HCT116 (cell line): ENCODE data around the gene FAM53A. TPM values are rescaled to one million over a fixed set of nuclear protein-coding genes. Genes with fewer than 3 reads are reported as not detected.

Experiments used
- ATAC-seq: fragments of 200-7000 bp; cut with Tn5 transposase; 2 replicates; pipeline ENCODE4 v1.9.1; 2020; ENCODE audit warnings: mild to moderate bottlenecking, moderate library complexity
- BruUV-seq: library from RNA; stranded (reverse); fragments of 400-500 nt; replicated peaks from 2 replicates; lab custom pipeline; 2021; lab: Mats Ljungman, UMichigan
- CTCF ChIA-PET: fragments of 300-600 bp; sonication (Branson Sonifier 250); formaldehyde crosslinking; loops from one replicate; lab custom pipeline; 2021; ENCODE audit warnings: antibody characterized with exemption; lab: Charles Lee
- POLR2A ChIA-PET: fragments of 300-600, 350-600 bp; sonication (Branson Sonifier 250); formaldehyde crosslinking; loops from one replicate; lab custom pipeline; 2021; ENCODE audit warnings: antibody characterized with exemption; lab: Charles Lee
- RAD21 ChIA-PET, 2 experiments: fragments of 300-600 bp; sonication (Branson Sonifier 250); formaldehyde crosslinking; loops; one replicate each; lab custom pipeline; 2023; ENCODE audit warnings: low total read pairs in 2 of 2; ENCODE audit not compliant: uncharacterized antibody in 2 of 2, unreplicated experiment in 2 of 2, low non-redundant PET in 1 of 2; lab: Charles Lee
- DNase-seq: peaks from one replicate; pipeline ENCODE4 v3.0.0-alpha.2; 2010; ENCODE audit warnings: low read depth, low spot score
- H2AFZ ChIP-seq: fragments of 200-600 bp; shearing (Covaris generic), sonication (generic); 2 replicates; pipeline ENCODE4 v1.6.1; 2017; ENCODE audit warnings: low read depth, mixed run types, mixed read lengths, antibody characterized with exemption, low read length; ENCODE audit not compliant: poor library complexity, severe bottlenecking
- H3K27ac ChIP-seq: 2 replicates; pipeline ENCODE4 v1.5.1; 2012; ENCODE audit warnings: low read depth, low read length
- H3K27me3 ChIP-seq: fragments of 200-600 bp; sonication (generic); 2 replicates; pipeline ENCODE4 v1.6.1; 2016; ENCODE audit warnings: mixed run types, low read length, mixed read lengths; ENCODE audit not compliant: insufficient read depth
- H3K36me3 ChIP-seq, 2 experiments: fragments of 200-500 bp in 1 of 2; fragments of 200-600 bp in 1 of 2; sonication (Bioruptor generic) in 1 of 2; sonication (generic) in 1 of 2; 2 replicates each; pipeline versions ENCODE4 v1.5.1 to v1.6.1; 2014 to 2016; ENCODE audit warnings: low read length in 2 of 2, inconsistent platforms in 1 of 2, mixed read lengths in 1 of 2, mixed run types in 1 of 2; ENCODE audit not compliant: insufficient read depth in 2 of 2, control insufficient read depth in 1 of 2
- H3K4me1 ChIP-seq, 2 experiments: fragments of 200-600 bp in 1 of 2; sonication (generic) in 1 of 2; 2 replicates each; pipeline versions ENCODE4 v1.5.1 to v1.6.1; 2012 to 2017; ENCODE audit warnings: low read length in 2 of 2, inconsistent platforms in 1 of 2, mild to moderate bottlenecking in 1 of 2, mixed read lengths in 1 of 2, mixed run types in 1 of 2, moderate library complexity in 1 of 2; ENCODE audit not compliant: insufficient read depth in 2 of 2, control insufficient read depth in 1 of 2
- H3K4me2 ChIP-seq: fragments of 200-600 bp; sonication (generic); 2 replicates; pipeline ENCODE4 v1.6.1; 2017; ENCODE audit warnings: mixed run types, low read length, mixed read lengths
- H3K4me3 ChIP-seq, 2 experiments: fragments of 200-600 bp in 1 of 2; sonication (generic) in 1 of 2; replicated peaks in 1 of 2; 2 replicates each; pipeline ENCODE4 v1.5.1; 2011 to 2016; ENCODE audit warnings: low read length in 2 of 2, control low read depth in 1 of 2, low read depth in 1 of 2, mild to moderate bottlenecking in 1 of 2, mixed read lengths in 1 of 2, mixed run types in 1 of 2
- H3K79me2 ChIP-seq: fragments of 200-600 bp; sonication (generic); 2 replicates; pipeline ENCODE4 v1.6.1; 2017; ENCODE audit warnings: mild to moderate bottlenecking, mixed run types, low read length, moderate library complexity, mixed read lengths; ENCODE audit not compliant: insufficient read depth
- H3K9ac ChIP-seq: fragments of 200-600 bp; sonication (generic); 2 replicates; pipeline ENCODE4 v1.6.1; 2016; ENCODE audit warnings: low read length, mixed read lengths
- H3K9me2 ChIP-seq: fragments of 200-600 bp; sonication (generic), shearing (Covaris generic); 2 replicates; pipeline ENCODE4 v1.6.1; 2017; ENCODE audit warnings: mixed run types, mild to moderate bottlenecking, moderate library complexity; ENCODE audit not compliant: insufficient read depth
- H3K9me3 ChIP-seq, 2 experiments: fragments of 200-500 bp in 1 of 2; fragments of 200-600 bp in 1 of 2; sonication (Bioruptor generic) in 1 of 2; sonication (generic) in 1 of 2; 2 replicates each; pipeline ENCODE4 v1.6.1; 2014 to 2017; ENCODE audit warnings: low read length in 2 of 2, mixed read lengths in 2 of 2, inconsistent platforms in 1 of 2, low read depth in 1 of 2, mild to moderate bottlenecking in 1 of 2, mixed run types in 1 of 2, moderate library complexity in 1 of 2; ENCODE audit not compliant: control insufficient read depth in 1 of 2, insufficient read depth in 1 of 2
- H4K20me1 ChIP-seq: fragments of 200-600 bp; sonication (generic), shearing (Covaris generic); 2 replicates; pipeline ENCODE4 v1.6.1; 2017; ENCODE audit warnings: mixed run types, mild to moderate bottlenecking, moderate library complexity; ENCODE audit not compliant: insufficient read depth
- EGR1 ChIP-seq: IDR thresholded peaks from 2 replicates; pipeline ENCODE4 v1.6.1; 2012; ENCODE audit warnings: low read depth
- EZH2 ChIP-seq: fragments of 200-600 bp; sonication (generic); IDR thresholded peaks from 2 replicates; pipeline ENCODE4 v1.6.1; 2017; ENCODE audit warnings: antibody characterized with exemption, mixed run types
- FOSL1 ChIP-seq: IDR thresholded peaks from 2 replicates; pipeline ENCODE4 v1.6.1; 2012; ENCODE audit warnings: low read depth
- JUND ChIP-seq: IDR thresholded peaks from 2 replicates; pipeline ENCODE4 v1.6.1; 2012
- SIN3A ChIP-seq: IDR thresholded peaks from 2 replicates; pipeline ENCODE4 v1.6.1; 2012; ENCODE audit warnings: low read depth
- SRF ChIP-seq: IDR thresholded peaks from 2 replicates; pipeline ENCODE4 v1.6.1; 2012; ENCODE audit warnings: low read depth
- TCF7L2 ChIP-seq: IDR thresholded peaks from 2 replicates; pipeline ENCODE4 v1.7.0; 2011; ENCODE audit warnings: borderline replicate concordance, inconsistent platforms; ENCODE audit not compliant: insufficient read depth, insufficient read length; ENCODE audit errors: extremely low read depth
- ZNF274 ChIP-seq: fragments of 200-500 bp; sonication (Bioruptor generic); IDR thresholded peaks from 2 replicates; pipeline ENCODE4 v1.6.1; 2014; ENCODE audit warnings: mild to moderate bottlenecking, low read depth, low read length, inconsistent platforms
- intact Hi-C: fragments of 100-400 bp; cut with micrococcal nuclease; formaldehyde crosslinking; loops from 2 replicates; pipeline ENCODE4 v1.10.0; 2022
- total RNA-seq: library from RNA; stranded (reverse); gene quantifications from one replicate; pipeline ENCODE4 v1.2.1, GENCODE V29; 2021; ENCODE audit not compliant: unreplicated experiment
- TF ChIP-seq, protein P1 (sequence below): IDR thresholded peaks from 2 replicates; pipeline ENCODE4 v1.6.1; 2012; ENCODE audit warnings: low read depth
- TF ChIP-seq, protein P2 (sequence below): IDR thresholded peaks from 2 replicates; pipeline ENCODE4 v1.6.1; 2012

The FAM53A gene
- total RNA-seq, 1 experiment from 2014 or later = 1.1 TPM

DNA sequence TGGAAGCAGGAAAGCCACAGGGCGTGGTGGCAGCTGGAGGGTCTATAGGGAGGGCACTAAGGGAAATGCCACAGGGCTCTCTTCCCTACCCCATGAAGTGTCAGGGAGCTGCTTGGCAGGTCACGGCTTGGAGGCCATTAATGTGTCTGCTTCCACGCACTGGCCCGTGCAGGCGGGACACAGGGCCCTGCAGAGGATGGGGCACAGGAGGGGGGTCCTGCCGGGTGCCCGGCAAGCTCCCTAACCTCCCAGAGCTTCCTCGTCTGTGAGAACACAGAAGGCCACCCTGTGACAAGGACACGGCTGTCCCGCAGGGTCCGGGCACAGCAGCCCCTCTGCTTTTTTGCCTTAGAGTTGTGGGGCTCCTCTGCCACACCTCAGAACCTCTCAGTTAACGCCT is 25.5 kb downstream of the FAM53A start:
- Histone ChIP-seq H3K9me2 (no peaks in the 10 kb centered on the region), H3K9me3 (no peaks in the 10 kb centered on the region), H3K36me3 (no peaks in the 10 kb centered on the region), H4K20me1 (no peaks in the 10 kb centered on the region), H3K27ac (no peak overlapping the region), H3K27me3 (no peaks in the 10 kb centered on the region), H2AFZ (no peak overlapping the region), H3K4me3 (no peak overlapping the region), H3K9ac (no peak overlapping the region), H3K4me2 (peak overlapping the region; percentile 25; the same call in 1 of the 2 replicates), H3K79me2 (no peaks in the 10 kb centered on the region), H3K4me1 (peaks cover 12 to 19% of the 10 kb centered on the region in 2 experiments)
- intact Hi-C loops = no loop called here
- TF ChIP-seq FOSL1 (no peak), EGR1 (no peak), ZNF274 (no peak), SIN3A (no peak), TCF7L2 (no peak), SRF (no peak), EZH2 (no peak), JUND (no peak)
- TF ChIP-seq, protein P1, sequence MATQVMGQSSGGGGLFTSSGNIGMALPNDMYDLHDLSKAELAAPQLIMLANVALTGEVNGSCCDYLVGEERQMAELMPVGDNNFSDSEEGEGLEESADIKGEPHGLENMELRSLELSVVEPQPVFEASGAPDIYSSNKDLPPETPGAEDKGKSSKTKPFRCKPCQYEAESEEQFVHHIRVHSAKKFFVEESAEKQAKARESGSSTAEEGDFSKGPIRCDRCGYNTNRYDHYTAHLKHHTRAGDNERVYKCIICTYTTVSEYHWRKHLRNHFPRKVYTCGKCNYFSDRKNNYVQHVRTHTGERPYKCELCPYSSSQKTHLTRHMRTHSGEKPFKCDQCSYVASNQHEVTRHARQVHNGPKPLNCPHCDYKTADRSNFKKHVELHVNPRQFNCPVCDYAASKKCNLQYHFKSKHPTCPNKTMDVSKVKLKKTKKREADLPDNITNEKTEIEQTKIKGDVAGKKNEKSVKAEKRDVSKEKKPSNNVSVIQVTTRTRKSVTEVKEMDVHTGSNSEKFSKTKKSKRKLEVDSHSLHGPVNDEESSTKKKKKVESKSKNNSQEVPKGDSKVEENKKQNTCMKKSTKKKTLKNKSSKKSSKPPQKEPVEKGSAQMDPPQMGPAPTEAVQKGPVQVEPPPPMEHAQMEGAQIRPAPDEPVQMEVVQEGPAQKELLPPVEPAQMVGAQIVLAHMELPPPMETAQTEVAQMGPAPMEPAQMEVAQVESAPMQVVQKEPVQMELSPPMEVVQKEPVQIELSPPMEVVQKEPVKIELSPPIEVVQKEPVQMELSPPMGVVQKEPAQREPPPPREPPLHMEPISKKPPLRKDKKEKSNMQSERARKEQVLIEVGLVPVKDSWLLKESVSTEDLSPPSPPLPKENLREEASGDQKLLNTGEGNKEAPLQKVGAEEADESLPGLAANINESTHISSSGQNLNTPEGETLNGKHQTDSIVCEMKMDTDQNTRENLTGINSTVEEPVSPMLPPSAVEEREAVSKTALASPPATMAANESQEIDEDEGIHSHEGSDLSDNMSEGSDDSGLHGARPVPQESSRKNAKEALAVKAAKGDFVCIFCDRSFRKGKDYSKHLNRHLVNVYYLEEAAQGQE = no peak
- TF ChIP-seq, protein P2, sequence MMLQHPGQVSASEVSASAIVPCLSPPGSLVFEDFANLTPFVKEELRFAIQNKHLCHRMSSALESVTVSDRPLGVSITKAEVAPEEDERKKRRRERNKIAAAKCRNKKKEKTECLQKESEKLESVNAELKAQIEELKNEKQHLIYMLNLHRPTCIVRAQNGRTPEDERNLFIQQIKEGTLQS = no peak
- ChIA-PET RAD21 (no interaction called here), CTCF (no interaction called here), POLR2A (no interaction called here)
- ATAC-seq (no peak), DNase-seq (no peak)
- BruUV-seq = no TSS peak
